Activated T-cell treated with anti-CD3 and anti-CD28 coated beads, Interleukin-2, amount 50 U/mL, for 72 hours (primary cell): Measurements from ENCODE around the gene C1orf226. TPM values are rescaled to one million over a fixed set of nuclear protein-coding genes. Genes with fewer than 3 reads are reported as not detected.

Experiments used
- ATAC-seq, 2 donors: fragments of 150-1000 bp; cut with Tn5 transposase; replicated peaks in 1 of 2; 2 replicates each; pipeline ENCODE4 v1.10.0; 2021; ENCODE audit warnings: moderate library complexity in 2 of 2, mild to moderate bottlenecking in 1 of 2
- DNase-seq, 2 donors: peaks; one replicate each; pipeline ENCODE4 v3.0.0; 2021 to 2022; ENCODE audit warnings: mixed read lengths in 1 of 2
- H3K27ac Mint-ChIP-seq: one replicate; pipeline ENCODE4 v1.8.0; 2022; ENCODE audit warnings: mild to moderate bottlenecking, moderate library complexity, mixed read lengths
- H3K27me3 Mint-ChIP-seq: one replicate; pipeline ENCODE4 v1.8.0; 2022; ENCODE audit warnings: low read depth, mixed read lengths
- H3K36me3 Mint-ChIP-seq, 2 donors: one replicate each; pipeline ENCODE4 v1.8.0; 2022; ENCODE audit warnings: mixed read lengths in 2 of 2, mild to moderate bottlenecking in 1 of 2; ENCODE audit not compliant: insufficient read depth in 2 of 2
- H3K4me1 Mint-ChIP-seq: one replicate; pipeline ENCODE4 v1.8.0; 2022; ENCODE audit warnings: low read depth, mixed read lengths
- H3K4me3 Mint-ChIP-seq, 2 donors: one replicate each; pipeline ENCODE4 v1.8.0; 2022; ENCODE audit warnings: mild to moderate bottlenecking in 2 of 2, mixed read lengths in 2 of 2, moderate library complexity in 2 of 2
- H3K9me3 Mint-ChIP-seq, 2 donors: one replicate each; pipeline ENCODE4 v1.8.0; 2022; ENCODE audit warnings: mixed read lengths in 2 of 2
- total RNA-seq, 2 donors: library from RNA; stranded (reverse); gene quantifications; one replicate each; pipeline ENCODE4 v1.2.3, GENCODE V29; 2022

The C1orf226 gene
- total RNA-seq, 2 donors from 2014 or later: 0.19 to 0.26 TPM

DNA sequence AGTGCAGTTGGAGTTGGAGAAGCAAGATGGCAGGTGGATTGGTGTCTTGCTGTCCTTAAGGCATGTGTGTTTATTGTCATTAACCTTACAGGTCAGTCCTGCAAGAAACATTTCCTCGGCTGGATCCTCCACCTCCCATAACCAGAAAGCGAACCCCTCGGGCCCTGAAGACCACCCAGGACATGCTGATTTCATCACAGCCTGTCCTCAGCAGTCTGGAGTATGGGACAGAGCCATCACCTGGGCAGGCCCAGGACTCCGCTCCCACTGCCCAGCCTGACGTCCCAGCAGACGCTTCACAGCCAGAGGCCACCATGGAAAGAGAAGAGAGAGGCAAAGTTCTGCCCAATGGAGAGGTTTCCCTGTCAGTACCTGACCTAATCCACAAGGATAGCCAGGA is 1.6 kb downstream of the C1orf226 start:
- no peak overlapping the region for H3K4me3 Mint-ChIP-seq
- no peak overlapping the region for H3K27ac Mint-ChIP-seq
- no peaks in the 10 kb centered on the region for H3K36me3 Mint-ChIP-seq
- no peak for DNase-seq
- H3K27me3 Mint-ChIP-seq: no peaks in the 10 kb centered on the region
- no peaks in the 10 kb centered on the region for H3K4me1 Mint-ChIP-seq
- H3K9me3 Mint-ChIP-seq: no peaks in the 10 kb centered on the region
- no peak for ATAC-seq

DNA sequence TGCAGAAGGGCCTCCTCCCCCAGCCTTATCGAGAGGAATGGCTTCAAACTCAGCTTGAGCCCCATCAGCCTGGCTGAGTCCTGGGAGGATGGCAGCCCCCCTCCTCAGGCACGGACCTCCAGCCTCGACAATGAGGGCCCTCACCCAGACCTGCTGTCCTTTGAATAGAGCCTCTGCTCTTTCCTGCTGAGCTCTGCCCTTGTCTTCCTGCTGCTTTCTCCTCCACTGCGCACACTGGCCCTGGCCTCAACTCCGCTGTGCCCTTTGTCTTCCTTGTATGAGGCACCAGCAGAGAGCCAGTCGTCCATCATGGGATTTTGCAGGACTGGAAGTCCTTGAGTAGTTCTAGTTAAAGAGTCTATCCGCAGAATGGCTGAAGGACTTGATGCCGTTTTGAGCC is 2.0 kb downstream of the C1orf226 start:
- H3K4me1 Mint-ChIP-seq: no peaks in the 10 kb centered on the region
- no peak overlapping the region for H3K27ac Mint-ChIP-seq
- no peak for DNase-seq
- no peaks in the 10 kb centered on the region for H3K36me3 Mint-ChIP-seq
- no peaks in the 10 kb centered on the region for H3K9me3 Mint-ChIP-seq
- H3K4me3 Mint-ChIP-seq: no peak overlapping the region
- no peak for ATAC-seq
- H3K27me3 Mint-ChIP-seq: no peaks in the 10 kb centered on the region

DNA sequence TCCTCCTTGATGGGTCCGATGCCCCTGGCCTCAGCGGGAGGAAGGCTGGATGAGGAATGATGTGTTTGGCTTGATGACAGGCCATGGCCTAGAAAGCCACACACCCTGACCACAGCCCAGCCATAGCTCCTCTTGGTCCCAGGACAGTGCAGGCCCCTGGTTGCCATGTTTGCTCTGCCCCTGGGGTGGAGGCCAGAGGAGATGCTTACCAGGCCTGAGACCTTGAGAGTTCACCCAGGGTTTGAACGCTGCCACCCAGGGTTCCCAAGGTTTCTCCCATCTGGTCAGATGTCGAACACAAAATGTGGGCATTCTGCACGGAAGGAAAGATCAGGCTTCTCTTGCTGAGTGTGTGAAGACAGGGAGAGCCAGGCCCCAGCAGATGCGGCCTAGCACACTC is 2.6 kb downstream of the C1orf226 start:
- ATAC-seq: no peak
- no peaks in the 10 kb centered on the region for H3K36me3 Mint-ChIP-seq
- H3K27me3 Mint-ChIP-seq: peaks cover 3% of the 10 kb centered on the region
- DNase-seq: no peak
- H3K9me3 Mint-ChIP-seq: no peaks in the 10 kb centered on the region
- no peaks in the 10 kb centered on the region for H3K4me1 Mint-ChIP-seq
- H3K27ac Mint-ChIP-seq: no peak overlapping the region
- no peak overlapping the region for H3K4me3 Mint-ChIP-seq

DNA sequence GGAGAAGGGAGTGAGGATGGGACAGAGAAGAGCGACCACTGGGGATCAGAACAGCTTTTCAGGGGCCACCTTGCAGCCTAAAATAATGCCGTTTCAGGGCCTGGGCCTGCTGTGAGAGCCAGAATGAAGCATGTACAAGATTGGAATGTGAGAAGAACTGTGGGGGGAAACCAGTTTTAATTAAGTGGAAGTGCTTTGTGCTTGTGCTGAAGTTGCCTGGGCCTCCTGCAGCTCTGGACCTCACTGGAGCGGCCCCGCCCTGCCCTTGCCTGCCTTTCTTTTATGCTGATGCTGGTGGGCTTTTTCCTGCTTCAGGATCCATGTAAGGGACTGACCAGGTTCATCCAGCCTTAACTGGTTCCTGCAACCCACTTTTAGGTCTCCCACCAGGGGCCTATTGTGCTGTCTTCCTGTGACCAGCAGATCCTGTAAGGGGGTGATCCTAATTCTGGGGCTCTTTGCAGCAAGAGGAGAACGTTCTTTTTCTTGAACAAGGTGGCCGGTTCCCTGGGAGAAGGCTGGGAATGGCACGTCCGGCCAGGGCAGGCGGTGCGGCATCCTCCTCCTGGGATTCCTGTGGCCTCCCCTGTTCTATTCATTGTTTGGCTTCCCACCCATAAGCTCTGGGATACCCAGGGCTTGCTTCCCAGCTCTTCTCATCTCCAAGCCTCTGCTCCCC is 3.2 kb downstream of the C1orf226 start:
- DNase-seq (no peak), ATAC-seq (no peak)
- peaks cover 9% of the 10 kb centered on the region for H3K27me3 Mint-ChIP-seq
- H3K27ac Mint-ChIP-seq: no peak overlapping the region
- no peaks in the 10 kb centered on the region for H3K9me3 Mint-ChIP-seq
- H3K4me3 Mint-ChIP-seq: no peak overlapping the region
- H3K4me1 Mint-ChIP-seq: no peaks in the 10 kb centered on the region
- no peaks in the 10 kb centered on the region for H3K36me3 Mint-ChIP-seq

DNA sequence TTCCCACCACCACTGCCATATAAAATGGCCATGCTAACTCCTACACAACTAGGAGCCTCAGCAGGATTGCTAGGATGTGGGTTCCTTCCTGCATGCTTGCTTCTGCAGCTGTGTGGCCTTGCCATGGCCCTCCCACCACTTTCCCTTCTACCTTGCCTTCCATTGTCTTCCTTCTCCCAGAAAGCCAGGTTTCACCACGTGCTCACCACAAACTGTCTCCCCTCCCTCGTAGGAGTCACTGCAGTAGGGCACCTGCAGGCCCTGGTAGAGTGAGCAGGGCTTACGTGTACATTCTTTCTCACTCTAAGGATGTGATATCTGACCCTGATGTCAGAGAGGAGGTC is 3.7 kb downstream of the C1orf226 start:
- H3K4me3 Mint-ChIP-seq: no peak overlapping the region
- peaks cover 10% of the 10 kb centered on the region for H3K27me3 Mint-ChIP-seq
- DNase-seq: no peak
- no peaks in the 10 kb centered on the region for H3K9me3 Mint-ChIP-seq
- no peak overlapping the region for H3K27ac Mint-ChIP-seq
- no peaks in the 10 kb centered on the region for H3K36me3 Mint-ChIP-seq
- ATAC-seq: no peak
- no peaks in the 10 kb centered on the region for H3K4me1 Mint-ChIP-seq

DNA sequence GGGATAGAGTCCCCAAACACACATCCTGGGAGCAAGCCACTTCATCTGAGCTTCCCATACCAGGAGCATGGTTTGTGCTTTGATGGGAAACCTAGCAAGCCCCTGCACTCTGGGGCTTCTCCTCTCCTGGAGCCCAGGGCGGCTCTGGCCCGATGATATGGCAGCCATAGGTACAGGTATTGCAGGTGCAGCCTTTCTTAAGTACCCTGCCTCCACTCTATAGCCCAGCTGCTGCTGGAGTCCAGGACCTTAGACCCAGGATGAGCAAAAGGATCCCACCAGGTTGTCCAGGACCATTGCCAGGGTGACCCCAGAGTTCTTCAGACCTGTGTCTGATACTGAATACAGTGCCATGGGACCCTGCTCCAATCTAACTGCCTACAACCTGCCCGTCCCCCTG is 4.2 kb downstream of the C1orf226 start:
- no peaks in the 10 kb centered on the region for H3K4me1 Mint-ChIP-seq

DNA sequence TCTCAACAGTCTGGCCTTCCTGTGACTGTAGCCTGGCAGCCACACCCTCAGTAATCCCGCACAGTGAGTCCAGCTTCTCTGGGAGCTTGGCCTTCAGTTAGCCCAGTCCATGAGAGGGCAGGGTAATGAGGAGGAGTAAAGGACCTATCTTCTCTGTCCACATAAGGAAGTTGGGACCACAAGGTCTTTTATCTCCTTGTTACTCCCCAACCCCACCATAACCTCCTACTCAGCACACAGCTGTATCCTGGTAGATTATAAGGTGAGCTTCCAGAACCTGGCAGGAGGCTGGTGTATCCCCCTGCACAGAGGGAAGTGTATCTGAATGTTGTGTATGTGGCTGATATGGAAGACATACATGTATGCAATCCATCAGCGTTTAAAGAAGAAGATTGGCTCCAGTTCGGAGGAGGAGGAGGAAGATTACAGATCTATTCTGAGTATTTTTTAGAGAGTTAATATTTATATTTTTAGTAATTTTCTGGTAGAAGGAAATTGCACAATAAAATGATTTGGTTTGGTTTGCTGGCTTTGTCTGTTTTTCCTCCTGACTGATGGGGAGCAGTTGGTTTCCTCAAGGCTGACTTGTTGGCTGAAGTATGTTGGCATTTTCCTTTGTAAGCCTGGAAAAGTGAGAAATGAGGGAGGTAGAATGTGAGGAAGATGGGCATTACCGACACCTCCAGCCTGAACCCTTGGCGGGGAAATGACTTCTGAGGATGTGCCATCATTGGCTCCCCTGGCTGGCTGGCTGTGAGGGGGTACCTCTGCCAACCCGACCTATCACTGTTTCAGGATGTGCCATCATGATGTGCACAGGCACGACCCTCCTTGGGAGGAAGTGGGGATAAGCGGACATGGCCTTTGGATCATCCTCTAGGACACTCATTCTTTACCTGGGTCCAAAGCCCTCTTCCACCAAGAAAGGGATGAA is 5.0 kb downstream of the C1orf226 start:
- ATAC-seq (no peak), DNase-seq (no peak)
- Mint-ChIP-seq H3K27me3 (peaks cover 15% of the 10 kb centered on the region), H3K4me1 (no peaks in the 10 kb centered on the region), H3K36me3 (no peaks in the 10 kb centered on the region), H3K4me3 (no peak overlapping the region), H3K27ac (no peak overlapping the region), H3K9me3 (no peaks in the 10 kb centered on the region)

More for the DNA sequence above, 4.2 kb downstream of the C1orf226 start:
- Mint-ChIP-seq H3K36me3 (no peaks in the 10 kb centered on the region), H3K27me3 (peaks cover 15% of the 10 kb centered on the region), H3K27ac (no peak overlapping the region), H3K9me3 (no peaks in the 10 kb centered on the region), H3K4me3 (no peak overlapping the region)
- DNase-seq (no peak), ATAC-seq (no peak)

DNA sequence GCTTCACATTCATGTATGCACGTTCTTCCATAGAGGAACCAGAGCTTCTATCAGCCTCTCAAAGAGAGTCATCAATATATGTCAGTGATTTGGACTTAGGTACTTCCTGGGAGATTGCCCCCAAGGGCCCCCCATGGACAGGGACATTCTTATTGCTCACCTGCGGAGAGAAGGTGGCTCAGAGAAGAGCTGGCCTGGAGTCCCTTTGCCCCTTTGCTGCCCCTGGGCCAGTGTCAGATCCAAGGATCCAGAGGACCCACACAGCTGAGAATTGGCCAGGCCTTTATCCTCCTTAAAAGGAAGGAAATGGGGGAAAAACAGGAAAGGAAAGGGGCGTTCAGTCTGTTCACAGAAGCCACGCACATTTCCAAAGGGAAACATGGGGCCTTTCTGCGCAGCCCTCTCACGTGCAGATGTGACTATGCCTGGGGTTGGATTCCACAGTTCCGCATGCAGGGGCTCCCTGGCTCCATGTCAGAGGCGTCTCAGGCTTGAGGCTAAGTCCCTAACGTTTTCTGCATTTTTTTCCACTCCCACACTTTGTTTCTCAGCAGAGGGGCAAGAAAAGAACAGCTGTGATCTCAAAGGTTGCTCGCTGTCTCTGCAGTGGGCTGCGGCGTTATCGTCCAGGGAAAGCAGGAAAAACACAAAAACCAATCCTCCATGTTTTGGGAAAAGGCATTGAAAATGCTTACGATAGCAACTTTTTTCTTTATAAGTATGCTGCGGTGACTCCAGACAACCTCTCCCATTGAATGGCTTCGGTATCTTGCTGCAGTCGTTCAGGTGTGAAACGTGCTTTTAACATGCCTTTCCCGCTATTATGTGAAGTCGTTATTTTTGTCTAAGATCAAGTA is 5.9 kb downstream of the C1orf226 start:
- Mint-ChIP-seq H3K27me3 (peaks cover 15% of the 10 kb centered on the region), H3K27ac (no peak overlapping the region), H3K4me3 (no peak overlapping the region), H3K4me1 (no peaks in the 10 kb centered on the region), H3K9me3 (no peaks in the 10 kb centered on the region), H3K36me3 (no peaks in the 10 kb centered on the region)
- ATAC-seq (no peak), DNase-seq (no peak)

DNA sequence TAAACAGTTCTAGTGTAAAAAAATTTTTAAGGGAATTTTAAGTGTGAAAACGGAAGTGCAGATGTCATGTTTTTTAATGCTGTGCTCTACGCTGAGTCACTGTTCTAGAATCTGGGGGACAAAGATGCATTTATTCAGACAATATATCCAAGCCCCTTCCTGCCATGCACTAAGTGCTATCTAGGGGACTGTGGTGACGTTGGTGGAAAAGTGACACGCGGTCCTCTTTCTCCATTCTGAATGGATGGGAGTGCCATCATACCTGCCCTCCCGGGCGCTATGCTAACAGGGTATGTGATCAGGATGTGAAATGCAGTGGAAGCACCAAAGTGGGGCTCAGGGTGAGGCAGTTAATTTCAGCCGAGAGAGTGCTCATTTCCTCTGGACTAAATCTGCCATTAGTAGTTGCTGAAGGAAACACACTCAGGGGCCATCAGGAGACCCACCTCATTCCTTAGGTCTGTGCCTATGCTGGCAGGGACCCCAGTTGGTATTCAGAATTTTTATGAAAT is 6.6 kb downstream of the C1orf226 start:
- DNase-seq (no peak), ATAC-seq (no peak)

DNA sequence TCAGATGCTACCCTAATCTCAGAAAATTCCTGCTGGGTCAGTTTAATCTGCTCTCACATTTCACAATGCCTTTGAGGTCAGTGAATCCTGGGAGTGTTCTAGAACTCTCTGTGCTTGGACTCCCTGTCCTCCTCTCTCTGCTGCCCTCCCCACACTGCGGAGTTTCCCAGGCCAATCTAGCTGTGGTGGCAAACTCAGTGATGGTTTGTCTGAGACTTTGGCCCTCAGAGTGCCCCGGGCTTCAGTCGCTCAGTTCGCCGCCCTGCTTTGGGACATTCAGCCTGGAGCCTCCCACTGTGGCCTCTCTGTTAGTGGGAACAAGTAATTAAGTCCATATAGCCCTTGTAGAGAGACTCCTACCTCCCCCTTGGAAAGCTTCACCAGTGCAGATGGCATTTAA is 7.1 kb downstream of the C1orf226 start:
- no peak for ATAC-seq
- Mint-ChIP-seq H3K27ac (no peak overlapping the region), H3K4me1 (no peaks in the 10 kb centered on the region), H3K4me3 (no peak overlapping the region), H3K36me3 (no peaks in the 10 kb centered on the region), H3K9me3 (no peaks in the 10 kb centered on the region), H3K27me3 (peaks cover 15% of the 10 kb centered on the region)
- no peak for DNase-seq

More for the DNA sequence above, 6.6 kb downstream of the C1orf226 start:
- peaks cover 15% of the 10 kb centered on the region for H3K27me3 Mint-ChIP-seq
- H3K27ac Mint-ChIP-seq: no peak overlapping the region
- no peak overlapping the region for H3K4me3 Mint-ChIP-seq
- H3K36me3 Mint-ChIP-seq: no peaks in the 10 kb centered on the region
- H3K4me1 Mint-ChIP-seq: no peaks in the 10 kb centered on the region
- no peaks in the 10 kb centered on the region for H3K9me3 Mint-ChIP-seq

DNA sequence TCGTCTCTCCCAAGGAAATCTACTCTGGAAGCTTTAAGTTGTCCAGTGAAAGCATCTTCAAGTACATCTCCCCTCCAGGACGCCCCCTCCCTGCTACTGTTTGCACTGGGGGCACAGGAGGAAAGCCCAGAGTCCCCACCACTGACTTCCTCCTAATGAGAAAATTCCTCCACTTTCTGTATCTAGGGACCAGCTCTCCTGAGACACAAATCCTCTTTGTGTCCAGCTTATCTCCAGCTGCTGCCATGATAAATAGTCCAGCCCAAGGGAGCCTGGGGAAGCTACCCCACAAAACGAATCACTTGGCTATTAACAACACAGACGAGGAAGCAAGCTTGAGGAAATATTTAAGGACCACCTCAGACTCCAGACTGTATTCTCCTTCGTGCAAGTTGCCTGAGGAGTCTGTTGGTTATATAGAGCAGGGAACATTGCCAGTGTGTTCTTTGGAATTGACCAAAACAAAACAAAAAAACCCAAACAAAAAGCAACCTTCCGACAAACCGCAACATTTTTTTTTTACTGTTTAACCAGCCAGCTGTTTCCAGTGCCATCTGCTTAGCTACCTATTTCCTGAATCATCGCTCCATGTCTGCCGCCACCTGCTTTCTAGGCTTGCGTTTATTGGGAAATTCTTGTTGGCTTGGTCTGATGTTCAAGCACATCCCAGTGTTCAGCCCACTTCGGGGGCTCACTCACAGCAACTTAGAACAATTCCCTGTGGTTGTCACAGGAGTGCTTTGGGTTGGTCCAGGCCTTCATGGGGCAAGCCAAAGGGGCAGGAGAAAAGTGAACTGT is 7.7 kb downstream of the C1orf226 start:
- no peak overlapping the region for H3K4me3 Mint-ChIP-seq
- H3K27ac Mint-ChIP-seq: no peak overlapping the region
- no peaks in the 10 kb centered on the region for H3K36me3 Mint-ChIP-seq
- ATAC-seq (no peak), DNase-seq (no peak)
- H3K4me1 Mint-ChIP-seq: no peaks in the 10 kb centered on the region
- peaks cover 15% of the 10 kb centered on the region for H3K27me3 Mint-ChIP-seq
- no peaks in the 10 kb centered on the region for H3K9me3 Mint-ChIP-seq

DNA sequence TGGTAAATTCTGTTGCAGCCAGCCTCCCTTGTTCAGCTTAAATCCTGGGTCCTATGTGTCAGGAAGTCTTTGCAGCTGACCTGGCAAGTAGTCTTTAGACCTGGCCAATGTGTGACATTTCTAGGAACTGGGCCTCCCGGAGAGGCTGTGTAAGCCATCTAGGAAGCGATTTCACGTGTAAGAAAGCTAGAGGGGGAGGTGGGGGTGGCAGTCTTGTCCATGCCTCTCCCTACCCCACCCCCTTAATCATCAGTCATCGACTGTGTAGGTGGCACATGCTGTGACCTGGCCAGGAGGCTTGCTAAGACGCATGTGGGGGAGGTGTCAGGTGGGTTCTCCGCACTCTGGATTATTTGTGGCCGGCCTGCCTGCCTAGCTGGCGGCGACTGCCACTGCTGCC is 8.4 kb downstream of the C1orf226 start:
- no peaks in the 10 kb centered on the region for H3K4me1 Mint-ChIP-seq
- H3K27ac Mint-ChIP-seq: no peak overlapping the region
- H3K4me3 Mint-ChIP-seq: no peak overlapping the region
- ATAC-seq (no peak), DNase-seq (no peak)
- no peaks in the 10 kb centered on the region for H3K9me3 Mint-ChIP-seq
- H3K27me3 Mint-ChIP-seq: peaks cover 15% of the 10 kb centered on the region
- H3K36me3 Mint-ChIP-seq: no peaks in the 10 kb centered on the region
